Ascending aorta (tissue), 2 donors: ENCODE data around the gene SHISA6. TPM values are rescaled to one million over a fixed set of nuclear protein-coding genes. Genes with fewer than 3 reads are reported as not detected.

Experiments used
- DNase-seq, 2 donors: peaks; one replicate each; pipeline ENCODE4 v3.0.0-alpha.2; 2019; ENCODE audit warnings: low spot score in 2 of 2
- H3K27ac ChIP-seq, 2 donors: fragments of 200-600 bp; sonication (generic); one replicate each; pipeline ENCODE4 v1.5.1; 2016 to 2017; ENCODE audit warnings: mild to moderate bottlenecking in 1 of 2
- H3K27me3 ChIP-seq: fragments of 200-600 bp; sonication (generic); one replicate; pipeline ENCODE4 v1.5.1; 2017
- H3K36me3 ChIP-seq, 2 donors: fragments of 200-600 bp; sonication (generic); one replicate each; pipeline ENCODE4 v1.5.1; 2016
- H3K4me1 ChIP-seq, 2 donors: fragments of 200-600 bp; sonication (generic); one replicate each; pipeline ENCODE4 v1.5.1; 2016 to 2017; ENCODE audit warnings: mild to moderate bottlenecking in 1 of 2
- H3K4me3 ChIP-seq, 2 donors: fragments of 200-600 bp; sonication (generic); one replicate each; pipeline ENCODE4 v1.5.1; 2016 to 2017; ENCODE audit warnings: mild to moderate bottlenecking in 1 of 2
- H3K9me3 ChIP-seq, 2 donors: fragments of 200-600 bp; sonication (generic); one replicate each; pipeline ENCODE4 v1.5.1; 2016
- intact Hi-C: fragments of 100-400 bp; cut with DNase I; formaldehyde crosslinking; loops from one replicate; pipeline ENCODE4 v1.15.1; 2023
- total RNA-seq: library from RNA; depleted of rRNA; stranded (reverse); fragments of >200 nt; gene quantifications from one replicate; pipeline ENCODE4 v1.1.0, GENCODE V29; 2016
- TF ChIP-seq, protein P1 (sequence below), 3 experiments: fragments of 200-600 bp in 2 of 3; fragments of 450-650 bp in 1 of 3; sonication (generic) in 2 of 3; IDR thresholded peaks; one replicate each; pipeline ENCODE4 v1.5.1; 2016 to 2019; ENCODE audit warnings: antibody characterized with exemption in 3 of 3, mild to moderate bottlenecking in 1 of 3, moderate library complexity in 1 of 3

Gene SHISA6
- total RNA-seq, 1 donor from 2014 or later = 0.11 TPM

DNA sequence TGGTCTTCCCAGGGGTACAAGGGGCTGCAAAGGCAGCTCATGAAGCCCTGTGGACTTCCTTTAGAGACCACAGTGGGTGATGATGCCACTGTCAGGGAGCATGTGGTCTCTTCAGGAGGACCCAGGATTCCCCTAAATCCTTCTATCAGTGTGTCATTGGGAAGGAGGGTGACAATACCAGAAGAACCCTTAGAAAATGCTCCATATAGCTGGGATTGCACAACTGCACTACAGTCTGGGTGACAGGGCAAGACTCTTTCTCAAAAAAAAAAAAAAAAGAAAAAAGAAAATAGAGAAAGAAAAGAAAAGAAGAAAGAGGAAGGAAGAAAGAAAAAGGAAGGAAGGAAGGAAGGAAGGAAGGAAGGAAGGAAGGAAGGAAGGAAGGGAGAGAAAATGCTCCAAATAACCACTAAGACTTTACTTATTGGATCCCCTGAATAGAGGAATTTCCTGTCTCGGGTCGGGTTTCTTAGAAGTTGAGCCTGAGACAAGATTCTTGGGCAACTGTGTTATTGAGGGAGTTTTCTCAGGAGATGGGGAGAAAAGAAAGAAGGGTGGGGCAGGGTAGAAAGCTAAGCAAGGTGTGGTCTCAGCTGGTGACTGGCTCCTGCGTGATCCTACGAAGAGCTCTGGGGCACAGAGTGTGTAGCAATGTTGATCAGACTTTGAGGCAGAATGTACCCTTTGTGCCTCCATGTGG lies 274.1 kb downstream of the SHISA6 start:
- Histone ChIP-seq H3K27ac (no peak overlapping the region), H3K9me3 (no peaks in the 10 kb centered on the region), H3K36me3 (no peaks in the 10 kb centered on the region), H3K4me3 (no peak overlapping the region), H3K4me1 (no peaks in the 10 kb centered on the region), H3K27me3 (no peaks in the 10 kb centered on the region)
- DNase-seq = no peak
- intact Hi-C loops = no loop called here
- TF ChIP-seq, protein P1, sequence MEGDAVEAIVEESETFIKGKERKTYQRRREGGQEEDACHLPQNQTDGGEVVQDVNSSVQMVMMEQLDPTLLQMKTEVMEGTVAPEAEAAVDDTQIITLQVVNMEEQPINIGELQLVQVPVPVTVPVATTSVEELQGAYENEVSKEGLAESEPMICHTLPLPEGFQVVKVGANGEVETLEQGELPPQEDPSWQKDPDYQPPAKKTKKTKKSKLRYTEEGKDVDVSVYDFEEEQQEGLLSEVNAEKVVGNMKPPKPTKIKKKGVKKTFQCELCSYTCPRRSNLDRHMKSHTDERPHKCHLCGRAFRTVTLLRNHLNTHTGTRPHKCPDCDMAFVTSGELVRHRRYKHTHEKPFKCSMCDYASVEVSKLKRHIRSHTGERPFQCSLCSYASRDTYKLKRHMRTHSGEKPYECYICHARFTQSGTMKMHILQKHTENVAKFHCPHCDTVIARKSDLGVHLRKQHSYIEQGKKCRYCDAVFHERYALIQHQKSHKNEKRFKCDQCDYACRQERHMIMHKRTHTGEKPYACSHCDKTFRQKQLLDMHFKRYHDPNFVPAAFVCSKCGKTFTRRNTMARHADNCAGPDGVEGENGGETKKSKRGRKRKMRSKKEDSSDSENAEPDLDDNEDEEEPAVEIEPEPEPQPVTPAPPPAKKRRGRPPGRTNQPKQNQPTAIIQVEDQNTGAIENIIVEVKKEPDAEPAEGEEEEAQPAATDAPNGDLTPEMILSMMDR (IDR thresholded peaks at IDR 0.05) = no peak

DNA sequence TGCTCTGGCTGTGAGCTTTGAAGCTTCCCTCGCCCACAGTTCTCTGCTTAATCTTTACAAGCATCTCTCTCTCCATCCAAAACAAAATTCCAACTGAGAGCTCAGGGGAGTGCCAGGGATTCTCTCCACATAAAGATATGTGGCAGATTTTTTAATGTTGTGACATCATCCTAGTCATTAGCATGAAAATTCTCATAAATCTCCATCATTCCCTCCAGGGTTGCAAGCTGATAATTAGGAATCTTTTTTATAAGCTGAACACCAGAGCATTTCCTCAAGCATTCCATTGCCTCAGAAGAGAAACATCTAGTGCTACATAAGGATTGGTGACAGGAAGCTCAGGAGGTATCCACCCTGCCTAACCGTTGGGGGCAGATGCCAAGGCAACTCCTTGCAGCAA lies 274.9 kb downstream of the SHISA6 start:
- intact Hi-C loops = no loop called here
- H3K36me3 ChIP-seq = no peaks in the 10 kb centered on the region
- no peaks in the 10 kb centered on the region for H3K27me3 ChIP-seq
- TF ChIP-seq, protein P1 (IDR thresholded peaks at IDR 0.05) = no peak
- H3K9me3 ChIP-seq = no peaks in the 10 kb centered on the region
- DNase-seq = no peak
- no peak overlapping the region for H3K27ac ChIP-seq
- no peaks in the 10 kb centered on the region for H3K4me1 ChIP-seq
- no peak overlapping the region for H3K4me3 ChIP-seq

DNA sequence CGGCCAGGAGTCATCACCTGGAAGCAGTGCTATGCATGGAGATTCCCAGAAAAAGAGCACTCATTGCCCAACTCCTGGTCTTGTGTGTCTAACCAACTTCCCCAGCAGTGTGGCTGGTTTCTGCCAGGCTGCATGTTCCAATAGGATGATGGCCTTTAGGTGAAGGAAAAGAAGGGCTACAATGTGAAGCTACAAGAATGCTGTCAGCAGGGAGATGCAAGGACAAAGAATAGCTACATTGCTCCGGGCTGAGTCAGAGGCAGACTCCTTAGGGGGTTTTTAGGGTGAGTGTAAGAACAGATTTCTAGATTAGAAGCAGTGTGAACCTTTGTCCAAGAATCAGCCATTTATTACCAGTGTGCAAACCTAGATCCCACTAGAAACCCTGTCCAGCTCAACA lies 294.2 kb downstream of the SHISA6 start:
- H3K27ac ChIP-seq = no peak overlapping the region
- intact Hi-C loops = no loop called here
- TF ChIP-seq, protein P1 (IDR thresholded peaks at IDR 0.05) = no peak
- no peaks in the 10 kb centered on the region for H3K9me3 ChIP-seq
- no peaks in the 10 kb centered on the region for H3K4me1 ChIP-seq
- no peaks in the 10 kb centered on the region for H3K27me3 ChIP-seq
- H3K36me3 ChIP-seq = no peaks in the 10 kb centered on the region
- no peak overlapping the region for H3K4me3 ChIP-seq
- DNase-seq = no peak

DNA sequence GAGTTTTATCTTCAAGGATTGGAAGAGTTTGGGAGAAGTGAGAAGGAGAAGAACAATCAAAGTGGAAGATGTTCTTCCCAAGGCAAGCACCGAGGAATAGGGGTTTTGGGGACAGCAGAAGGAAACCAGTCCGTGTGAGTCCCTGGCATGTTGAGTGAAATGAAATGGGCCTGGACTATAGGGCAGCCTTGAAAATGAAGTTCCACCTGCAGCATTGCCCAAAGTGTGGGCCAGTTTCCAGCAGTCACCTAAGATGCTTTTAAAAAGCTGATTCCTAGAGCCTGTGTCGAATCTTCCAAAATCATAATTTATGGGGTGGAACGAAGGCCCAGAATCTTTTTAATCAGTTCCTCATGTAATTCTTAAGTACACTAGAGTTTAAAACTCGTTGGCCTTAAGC lies 297.4 kb downstream of the SHISA6 start:
- Histone ChIP-seq H3K9me3 (peaks cover 0 to 7% of the 10 kb centered on the region in 2 donors), H3K27ac (no peak overlapping the region), H3K27me3 (no peaks in the 10 kb centered on the region), H3K36me3 (no peaks in the 10 kb centered on the region), H3K4me1 (no peaks in the 10 kb centered on the region), H3K4me3 (no peak overlapping the region)
- no peak for DNase-seq
- intact Hi-C loops = no loop called here
- TF ChIP-seq, protein P1 (IDR thresholded peaks at IDR 0.05) = no peak

DNA sequence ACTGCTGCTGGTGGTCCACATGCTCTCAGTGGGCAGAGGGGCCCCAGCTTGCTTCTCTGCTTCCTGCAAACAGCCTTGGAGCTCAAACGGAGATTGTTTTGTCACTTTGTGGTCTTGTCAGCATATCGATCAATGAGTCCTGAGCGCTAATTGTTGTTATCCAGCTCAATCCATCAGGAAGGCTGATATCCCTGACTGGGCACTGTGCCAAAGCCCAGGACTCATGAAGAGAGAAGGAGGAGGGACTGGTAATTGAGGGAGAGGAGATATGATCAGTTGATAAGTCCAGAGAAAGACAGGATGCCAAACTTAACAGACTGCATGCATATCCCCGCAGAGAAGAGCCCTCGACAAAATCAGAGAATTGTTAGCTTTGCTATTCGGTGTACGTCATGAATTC lies 298.6 kb downstream of the SHISA6 start:
- H3K4me3 ChIP-seq = no peak overlapping the region
- TF ChIP-seq, protein P1 (IDR thresholded peaks at IDR 0.05) = no peak
- peaks cover 0 to 7% of the 10 kb centered on the region in 2 donors for H3K9me3 ChIP-seq
- no peak for DNase-seq
- no peaks in the 10 kb centered on the region for H3K4me1 ChIP-seq
- no peaks in the 10 kb centered on the region for H3K36me3 ChIP-seq
- no peaks in the 10 kb centered on the region for H3K27me3 ChIP-seq
- intact Hi-C loops = no loop called here
- no peak overlapping the region for H3K27ac ChIP-seq

DNA sequence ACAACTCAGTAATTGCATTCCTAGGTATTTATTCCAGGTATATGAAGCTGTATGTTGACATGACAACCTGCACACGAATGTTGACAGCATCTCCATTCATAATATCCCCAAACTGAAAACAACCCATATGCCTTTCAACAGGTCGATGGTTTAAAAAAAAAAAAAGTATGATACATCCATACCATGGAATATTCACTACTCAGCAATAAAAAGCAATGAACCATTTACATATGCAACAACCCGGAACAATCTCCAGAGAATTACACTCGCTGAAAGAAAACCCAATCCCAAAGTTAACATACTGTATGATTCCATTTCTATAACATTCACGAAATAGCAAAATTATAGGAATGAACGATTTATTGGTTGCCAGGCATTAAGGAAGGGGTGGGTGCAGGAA lies 304.0 kb downstream of the SHISA6 start:
- TF ChIP-seq, protein P1 (IDR thresholded peaks at IDR 0.05) = no peak
- Histone ChIP-seq H3K27ac (no peak overlapping the region), H3K27me3 (no peaks in the 10 kb centered on the region), H3K36me3 (no peaks in the 10 kb centered on the region), H3K9me3 (peaks cover 0 to 7% of the 10 kb centered on the region in 2 donors), H3K4me1 (no peaks in the 10 kb centered on the region), H3K4me3 (no peak overlapping the region)
- no peak for DNase-seq
- intact Hi-C loops = no loop called here
